ENCODE measurements around the gene EEF2.
"Not testable (repeated sequence)": the region's sequence is repeated elsewhere in the genome, so short reads cannot be mapped to it uniquely, and the experiment has no call there.

The EEF2 gene

DNA sequence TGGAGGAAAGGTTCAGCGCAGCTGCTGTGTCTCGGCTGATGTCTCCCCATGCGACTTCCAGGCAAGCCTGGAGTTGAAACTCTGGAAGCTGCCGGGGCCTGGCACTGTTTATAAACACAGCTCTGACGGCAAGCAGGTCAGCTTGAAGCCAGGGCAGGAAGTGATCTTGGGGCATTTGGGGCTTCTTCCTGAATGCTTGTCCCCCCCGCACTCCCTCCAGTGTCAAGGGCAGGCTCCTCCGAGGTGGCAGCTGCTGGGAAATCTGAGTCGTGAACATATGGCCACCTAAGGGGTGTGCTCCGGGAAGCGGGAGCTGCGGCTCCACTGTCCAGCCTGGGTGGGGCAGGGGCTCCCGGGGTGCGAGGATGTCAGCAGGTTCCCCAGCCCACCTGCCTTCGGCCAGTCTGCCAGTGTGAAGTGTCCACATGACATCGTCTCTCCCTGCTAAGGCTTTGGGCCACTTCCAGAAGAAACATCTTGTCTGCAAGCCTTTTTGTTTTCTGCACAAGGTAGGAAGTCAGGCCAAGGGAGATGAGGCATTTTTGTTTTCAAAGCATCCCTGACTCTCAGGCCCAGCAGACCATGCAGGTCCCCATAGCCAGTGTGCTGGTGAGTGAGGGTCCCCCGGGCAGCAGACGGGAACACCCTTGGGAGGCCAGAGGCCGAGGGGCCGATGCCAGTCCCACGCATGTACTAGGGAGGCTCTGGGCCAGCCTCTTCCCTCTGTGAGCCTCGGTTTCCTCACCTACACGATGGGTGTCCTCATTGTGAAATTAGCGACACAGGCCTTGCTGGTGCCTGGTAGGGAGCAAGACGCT is 24.9 kb upstream of the EEF2 start:
- no peak for FAIRE-seq
- TF ChIP-seq POLR2A (IDR thresholded peaks at IDR 0.05; ENCODE audit: low read depth, low read length), result no peak
- DNase-seq (ENCODE audit: insufficient read length, low spot score), result no peak

GRCh38 chr19:4007836-4008539 is 22.7 kb upstream of the EEF2 start:
- no peak for TF ChIP-seq POLR2A (IDR thresholded peaks at IDR 0.05; ENCODE audit: low read depth, low read length)
- DNase-seq (ENCODE audit: insufficient read length, low spot score), result no peak
- FAIRE-seq, result no peak

GRCh38 chr19:4007021-4007835 is 22.0 kb upstream of the EEF2 start, which contains the start of gene PIAS4:
PIAS4 (plus strand) TSS chr19:4007736; CDS start chr19:4007761, 25 bp downstream.
- TF ChIP-seq POLR2A (IDR thresholded peaks at IDR 0.05; ENCODE audit: low read depth, low read length), result peak; percentile 76
- FAIRE-seq, result no peak
- DNase-seq (ENCODE audit: insufficient read length, low spot score), result peak; percentile 96

- not testable (repeated sequence) for FAIRE-seq; DNase-seq (ENCODE audit: insufficient read length, low spot score)
These were observed 20.2 kb upstream of the EEF2 start for GRCh38 chr19:4005436-4005835.

DNA sequence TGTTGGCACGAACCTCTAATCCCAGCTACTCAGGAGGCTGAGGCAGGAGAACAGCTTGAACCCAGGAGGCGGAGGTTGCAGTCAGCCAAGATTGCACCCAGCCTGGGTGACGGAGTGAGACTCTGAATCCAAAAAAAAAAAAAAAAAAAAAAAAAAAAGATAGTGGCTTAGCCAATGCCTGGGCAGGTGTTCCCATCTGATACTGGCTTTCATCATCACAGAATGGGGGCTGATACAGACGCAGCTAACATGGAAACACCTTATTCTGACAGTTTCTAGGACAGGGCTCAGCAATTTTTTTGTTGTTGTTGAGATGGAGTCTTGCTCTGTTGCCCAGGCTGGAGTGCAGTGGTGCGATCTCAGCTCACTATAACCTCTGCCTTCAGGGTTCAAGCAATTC is 15.5 kb upstream of the EEF2 start:
- FAIRE-seq; DNase-seq (ENCODE audit: insufficient read length, low spot score): not testable (repeated sequence)

- DNase-seq (ENCODE audit: insufficient read length, low spot score); FAIRE-seq: not testable (repeated sequence)
These were observed 13.6 kb upstream of the EEF2 start for GRCh38 chr19:3998667-3999412.

DNA sequence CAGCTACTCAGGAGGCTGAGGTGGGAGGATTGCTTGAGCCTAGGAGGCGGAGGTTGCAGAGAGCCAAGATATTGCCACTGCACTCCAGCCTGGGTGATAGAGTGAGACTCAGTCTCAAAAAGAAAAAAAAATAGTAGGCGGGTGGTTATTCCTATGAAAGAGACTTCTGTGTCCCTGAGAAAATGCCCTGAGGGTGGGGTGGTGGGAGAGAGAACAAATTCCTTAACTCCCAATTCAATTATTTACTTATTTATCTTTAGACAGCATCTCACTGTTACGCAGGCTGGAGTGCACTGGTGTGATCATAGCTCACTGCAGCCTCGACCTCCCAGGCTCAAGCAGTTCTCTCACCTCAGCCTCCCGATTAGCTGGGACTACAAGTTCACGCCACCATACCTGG is 10.3 kb upstream of the EEF2 start:
- FAIRE-seq, result no peak
- TF ChIP-seq POLR2A (IDR thresholded peaks at IDR 0.05; ENCODE audit: low read depth, low read length), result no peak
- no peak for DNase-seq (ENCODE audit: insufficient read length, low spot score)

DNA sequence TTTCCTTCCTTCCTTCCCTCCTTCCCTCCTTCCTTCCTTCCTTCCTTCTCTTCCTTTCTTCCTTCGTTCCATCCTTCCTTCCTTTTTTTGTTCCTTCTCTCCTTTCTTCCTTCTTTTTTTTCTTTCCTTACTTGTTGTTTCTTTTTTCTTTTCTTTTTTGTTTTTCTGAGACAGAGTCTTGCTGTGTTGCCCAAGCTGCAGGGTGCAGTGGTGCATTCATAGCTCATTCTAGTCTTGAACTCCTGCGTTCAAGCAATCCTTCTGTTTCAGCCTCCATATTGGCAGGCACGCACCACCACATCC is 5.5 kb upstream of the EEF2 start:
- TF ChIP-seq POLR2A (IDR thresholded peaks at IDR 0.05; ENCODE audit: low read depth, low read length), result no peak
- no peak for DNase-seq (ENCODE audit: insufficient read length, low spot score)
- no peak for FAIRE-seq

DNA sequence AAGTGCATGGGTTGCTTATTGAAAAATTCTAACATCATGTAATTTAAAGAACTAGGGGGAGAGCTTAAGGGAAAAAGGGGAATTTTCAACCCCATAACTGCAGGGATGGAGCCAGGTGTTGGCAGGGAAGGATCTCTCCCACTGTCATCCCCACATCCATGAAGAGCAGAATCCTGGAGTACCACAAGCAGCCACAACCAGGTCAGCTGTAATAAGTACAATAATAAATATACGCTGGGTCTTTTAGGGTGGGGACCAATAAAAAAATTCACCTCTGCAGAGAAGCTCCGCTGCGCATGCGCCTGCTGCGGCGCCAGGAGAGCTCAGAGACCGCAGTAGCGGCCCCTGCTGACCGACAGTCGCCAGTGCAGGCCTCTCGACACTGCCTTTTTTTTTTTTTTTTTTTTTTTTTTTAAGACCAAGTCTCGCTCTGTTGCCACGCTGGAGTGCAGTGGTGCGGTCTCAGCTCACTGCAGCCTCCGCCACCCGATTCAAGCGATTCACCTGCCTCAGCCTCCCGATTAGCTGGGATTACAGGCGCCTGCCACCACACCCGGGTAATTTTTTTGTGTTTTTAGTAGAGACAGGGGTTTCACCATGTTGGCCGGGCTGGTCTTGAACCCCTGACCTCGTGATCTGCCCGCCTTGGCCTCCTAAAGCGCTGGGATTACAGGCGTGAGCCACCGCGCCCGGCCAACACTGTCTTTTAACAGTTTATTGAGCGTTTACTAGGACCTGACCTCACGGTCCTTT is 2.5 kb upstream of the EEF2 start:
- DNase-seq (ENCODE audit: insufficient read length, low spot score) (peak; percentile 63), FAIRE-seq (no peak)
- TF ChIP-seq POLR2A (IDR thresholded peaks at IDR 0.05; ENCODE audit: low read depth, low read length), result no peak

- peak; percentile 65 for DNase-seq (ENCODE audit: insufficient read length, low spot score)
- no peak for TF ChIP-seq POLR2A (IDR thresholded peaks at IDR 0.05; ENCODE audit: low read depth, low read length)
- no peak for FAIRE-seq
These were observed 1.2 kb upstream of the EEF2 start for GRCh38 chr19:3986260-3987041.

- FAIRE-seq (no peak), DNase-seq (ENCODE audit: insufficient read length, low spot score) (no peak)
- TF ChIP-seq POLR2A (IDR thresholded peaks at IDR 0.05; ENCODE audit: low read depth, low read length), result no peak
These were observed 488 bp upstream of the EEF2 start for GRCh38 chr19:3985643-3986259.

GRCh38 chr19:3984584-3984907 is 717 bp downstream of the EEF2 start:
- TF ChIP-seq POLR2A (IDR thresholded peaks at IDR 0.05; ENCODE audit: low read depth, low read length), result no peak
- DNase-seq (ENCODE audit: insufficient read length, low spot score) (no peak), FAIRE-seq (no peak)
